Activated CD4-positive, alpha-beta T cell treated with anti-CD3 and anti-CD28 coated beads, Interleukin-2, amount 50 U/mL, for 24 hours (primary cell): ENCODE results near the gene TUBG2.
"Not testable (repeated sequence)": the region's sequence is repeated elsewhere in the genome, so short reads cannot be mapped to it uniquely, and the experiment has no call there.

Experiments used
- DNase-seq, 2 donors: peaks; one replicate each; pipeline ENCODE4 v3.0.0-alpha.2; 2020; ENCODE audit warnings: low read depth in 1 of 2, low spot score in 1 of 2

Gene TUBG2

DNA sequence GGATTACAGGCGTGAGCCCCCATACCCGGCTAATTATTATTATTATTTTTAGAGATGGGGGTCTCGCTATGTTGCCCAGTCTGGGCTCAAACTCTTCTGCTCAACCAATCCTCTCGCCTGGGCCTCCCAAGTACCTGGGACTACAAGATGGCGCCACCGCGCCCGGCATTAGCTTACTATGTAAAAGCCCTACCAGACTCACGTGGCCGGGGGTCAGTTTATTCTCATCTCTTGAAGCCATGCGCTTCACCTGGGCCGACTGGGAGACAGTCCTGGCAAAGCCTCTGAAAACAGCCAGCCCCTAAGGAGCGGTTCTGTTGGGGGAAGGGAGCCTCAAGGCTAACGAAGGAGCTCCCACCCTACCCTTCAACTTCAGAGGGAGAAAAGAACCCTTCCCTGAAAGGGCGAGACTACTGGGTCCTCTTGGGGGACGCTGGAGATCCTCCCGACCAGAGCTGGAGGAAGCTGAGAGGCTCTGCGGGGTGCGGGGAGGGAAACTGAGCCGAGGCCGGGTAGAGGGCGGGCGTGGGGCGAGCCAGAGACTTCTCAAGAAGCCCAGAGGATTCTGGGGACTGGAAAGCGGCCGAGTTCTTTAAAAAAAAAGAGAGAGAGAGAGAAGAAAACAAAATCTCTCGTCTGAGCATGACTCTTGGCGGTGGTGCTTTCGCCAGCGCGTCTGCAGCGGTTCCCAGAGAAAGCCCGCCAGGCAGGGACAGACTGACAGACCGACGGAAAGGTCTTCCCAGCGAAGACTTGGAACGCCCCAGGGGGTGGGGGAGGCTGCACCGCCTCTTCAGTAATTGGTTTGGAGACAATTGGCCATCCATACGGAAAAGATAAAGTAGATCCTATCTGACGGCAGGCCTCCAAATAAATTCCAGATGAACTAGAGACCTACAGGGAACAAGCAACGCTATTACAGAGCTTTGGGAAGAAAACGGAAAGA lies 5.6 kb upstream of the TUBG2 start:
- no peak for DNase-seq

DNA sequence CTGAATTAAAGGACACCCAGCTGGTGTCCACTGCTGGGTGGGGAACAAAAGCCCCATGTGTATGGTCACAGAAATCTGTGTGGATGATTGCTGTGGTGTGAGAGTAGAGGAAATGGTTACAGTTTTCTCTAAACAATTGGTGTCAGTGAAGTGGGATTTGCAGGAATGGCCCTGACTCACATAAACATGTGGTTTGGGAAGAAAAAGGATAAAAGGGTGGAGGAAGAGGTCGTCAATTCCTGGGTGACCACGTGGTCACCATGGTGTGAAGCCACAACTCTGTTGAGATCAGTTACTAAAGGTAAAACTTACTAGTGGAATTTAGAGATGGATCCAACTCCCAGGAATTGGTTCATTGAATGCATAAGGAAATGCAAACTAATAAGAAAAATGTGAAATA lies 3.6 kb upstream of the TUBG2 start:
- DNase-seq, result no peak

DNA sequence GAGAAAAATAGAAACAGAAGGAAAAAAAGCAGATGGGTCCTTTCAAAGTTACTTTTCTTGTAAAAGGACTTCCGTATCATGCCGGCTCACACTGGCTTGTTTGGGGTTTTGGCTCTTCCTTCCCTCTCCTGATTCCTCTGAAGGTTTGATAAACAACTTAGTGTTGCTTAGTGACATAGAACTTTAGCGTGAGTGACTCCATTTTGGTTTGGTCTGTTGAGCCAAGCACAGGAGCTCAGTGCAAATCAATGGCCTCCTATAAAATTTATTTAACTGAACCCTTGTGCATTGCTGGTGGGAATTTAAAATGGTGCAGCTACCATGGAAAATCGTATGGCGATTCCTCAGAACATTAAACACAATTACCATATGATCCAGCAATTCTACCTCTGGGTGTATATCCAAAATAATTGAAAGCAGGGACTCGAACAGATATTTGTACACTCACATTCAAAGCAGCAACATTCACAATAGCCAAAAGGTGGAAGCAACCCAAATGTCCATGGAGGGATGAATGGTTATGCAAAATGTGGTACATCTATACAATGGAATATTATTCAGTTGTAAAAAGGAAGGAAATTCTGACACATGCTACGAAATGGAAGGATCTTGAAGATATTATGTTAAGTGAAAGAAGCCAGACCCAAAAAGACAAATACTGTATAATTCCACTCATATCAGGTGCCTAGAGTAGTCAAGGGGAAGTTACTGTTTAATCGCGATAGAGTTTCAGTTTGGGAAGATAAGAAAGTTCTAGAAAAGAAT lies 1.1 kb upstream of the TUBG2 start:
- no peak for DNase-seq

DNA sequence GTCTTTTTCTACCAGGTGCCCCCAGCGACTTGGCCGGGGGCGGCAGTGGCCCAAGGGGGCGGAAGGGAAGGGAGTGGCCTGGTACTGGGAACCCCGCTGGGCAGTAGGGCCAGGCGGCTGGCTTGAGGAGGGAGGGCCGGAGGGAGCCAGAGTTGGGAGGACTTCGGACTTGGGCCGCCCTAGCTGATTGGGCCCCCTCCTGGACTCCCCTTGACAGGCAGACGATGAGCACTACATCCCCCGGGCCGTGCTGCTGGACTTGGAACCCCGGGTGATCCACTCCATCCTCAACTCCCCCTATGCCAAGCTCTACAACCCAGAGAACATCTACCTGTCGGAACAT lies 819 bp downstream of the TUBG2 start:
- DNase-seq, result not testable (repeated sequence)

DNA sequence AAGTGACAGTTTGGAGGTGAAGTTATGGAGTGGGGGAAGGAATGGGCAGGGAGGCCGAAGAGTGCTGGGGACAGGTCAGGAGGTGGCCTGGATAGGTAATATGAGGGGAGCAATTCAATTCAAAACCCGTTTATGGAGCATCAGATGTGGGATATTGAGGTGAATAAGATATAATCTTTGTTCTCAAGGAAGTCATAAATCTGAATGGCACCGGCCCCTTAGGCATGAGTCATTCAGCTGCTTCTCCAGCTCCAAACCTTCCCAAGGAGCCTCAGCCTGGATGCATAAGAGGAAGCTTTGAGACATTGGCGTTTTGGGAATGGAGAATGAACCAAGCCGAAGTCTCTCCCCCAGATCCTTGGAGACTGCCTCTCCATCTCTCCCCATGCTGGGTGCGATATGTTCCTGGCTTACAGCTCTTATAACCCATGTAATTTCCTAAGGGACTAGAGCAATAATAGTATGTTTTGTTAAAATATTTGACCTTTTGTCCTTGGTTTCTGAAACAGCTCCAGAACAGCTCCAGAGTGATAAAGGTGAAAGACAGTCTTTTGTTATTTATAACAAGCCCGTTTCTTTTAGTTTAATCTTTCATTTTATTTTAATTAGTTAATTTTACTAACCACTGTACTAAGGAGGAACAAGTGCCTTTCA lies 1.7 kb downstream of the TUBG2 start:
- no peak for DNase-seq

DNA sequence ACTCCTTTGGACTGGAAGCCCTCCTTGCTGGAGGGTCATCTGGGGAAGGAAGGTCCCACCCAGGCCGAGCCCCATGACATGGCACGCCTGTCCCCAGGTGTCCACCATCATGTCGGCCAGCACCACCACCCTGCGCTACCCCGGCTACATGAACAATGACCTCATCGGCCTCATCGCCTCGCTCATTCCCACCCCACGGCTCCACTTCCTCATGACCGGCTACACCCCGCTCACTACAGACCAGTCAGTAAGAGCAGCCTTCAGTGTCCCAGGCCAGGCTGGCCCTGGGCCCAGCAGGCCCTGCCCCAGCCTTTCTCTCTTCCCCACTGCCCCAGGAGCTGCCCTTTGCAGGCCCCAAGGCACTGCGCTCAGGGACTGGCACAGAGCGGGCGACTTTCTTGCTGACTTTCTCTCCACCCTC lies 6.5 kb downstream of the TUBG2 start:
- DNase-seq, result no peak

DNA sequence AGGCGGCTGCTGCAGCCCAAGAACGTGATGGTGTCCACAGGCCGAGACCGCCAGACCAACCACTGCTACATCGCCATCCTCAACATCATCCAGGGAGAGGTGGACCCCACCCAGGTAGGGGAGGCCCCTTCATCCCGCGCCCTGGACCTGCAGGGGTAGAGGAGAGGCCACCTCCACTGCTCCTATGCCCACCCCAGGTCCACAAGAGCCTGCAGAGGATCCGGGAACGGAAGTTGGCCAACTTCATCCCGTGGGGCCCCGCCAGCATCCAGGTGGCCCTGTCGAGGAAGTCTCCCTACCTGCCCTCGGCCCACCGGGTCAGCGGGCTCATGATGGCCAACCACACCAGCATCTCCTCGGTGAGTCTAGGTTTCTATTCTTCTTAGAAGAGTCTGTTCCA lies 7.0 kb downstream of the TUBG2 start:
- DNase-seq, result not testable (repeated sequence)

DNA sequence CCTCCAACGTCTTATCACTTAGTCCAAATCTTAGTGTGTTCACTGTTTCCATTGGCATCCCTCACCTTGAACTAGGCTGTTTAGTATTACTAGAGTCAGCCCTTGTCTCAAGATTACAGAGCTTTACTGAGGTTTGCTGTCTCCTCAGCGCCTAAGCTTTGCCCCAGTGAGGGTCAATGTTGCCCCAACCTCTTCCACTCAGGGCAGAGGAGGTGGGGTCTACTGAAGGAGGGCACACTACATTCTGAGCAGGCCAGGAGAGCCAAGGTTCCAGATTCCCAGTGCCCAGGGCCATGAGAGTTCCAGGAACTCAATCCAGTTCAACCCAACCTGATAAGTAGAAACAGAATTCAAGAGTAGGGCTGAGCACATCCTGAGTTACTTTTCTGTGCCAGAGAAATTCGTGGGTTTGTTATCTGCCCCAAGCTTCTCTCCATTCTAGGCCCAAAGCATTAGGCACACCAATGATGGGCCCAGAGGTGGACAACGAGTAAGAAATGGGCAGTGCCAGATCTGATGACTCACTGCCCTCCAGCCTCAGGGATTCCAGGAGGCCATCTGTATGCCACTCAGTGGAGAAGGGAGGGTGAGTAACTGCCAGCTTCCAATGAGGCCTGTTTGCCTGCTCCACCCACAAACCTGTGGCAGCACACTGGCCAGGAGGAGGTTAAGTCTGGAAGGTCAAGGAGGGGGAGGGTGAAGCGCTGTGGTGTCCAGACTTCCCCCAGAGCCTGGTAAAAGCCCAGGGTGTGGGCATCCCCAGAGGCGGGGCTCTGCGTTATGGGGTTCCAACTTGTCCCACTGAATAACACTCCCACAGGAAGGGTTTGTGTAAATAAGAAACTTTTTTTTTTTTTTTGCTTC lies 8.2 kb downstream of the TUBG2 start:
- no peak for DNase-seq

DNA sequence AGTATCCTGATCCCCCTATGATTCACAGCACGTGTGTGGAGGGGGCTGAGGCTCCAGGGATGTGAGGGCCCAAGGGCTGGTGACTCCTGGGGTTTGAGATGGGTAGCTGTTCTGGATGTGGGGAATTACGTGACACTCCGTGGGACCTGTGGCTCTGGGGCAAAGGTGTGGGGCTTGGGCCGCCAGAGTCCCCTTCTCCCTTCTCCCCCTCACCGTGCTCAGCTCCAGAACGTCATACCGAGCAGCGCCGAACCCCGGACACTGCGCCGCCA lies 10.6 kb downstream of the TUBG2 start:
- DNase-seq, result no peak

DNA sequence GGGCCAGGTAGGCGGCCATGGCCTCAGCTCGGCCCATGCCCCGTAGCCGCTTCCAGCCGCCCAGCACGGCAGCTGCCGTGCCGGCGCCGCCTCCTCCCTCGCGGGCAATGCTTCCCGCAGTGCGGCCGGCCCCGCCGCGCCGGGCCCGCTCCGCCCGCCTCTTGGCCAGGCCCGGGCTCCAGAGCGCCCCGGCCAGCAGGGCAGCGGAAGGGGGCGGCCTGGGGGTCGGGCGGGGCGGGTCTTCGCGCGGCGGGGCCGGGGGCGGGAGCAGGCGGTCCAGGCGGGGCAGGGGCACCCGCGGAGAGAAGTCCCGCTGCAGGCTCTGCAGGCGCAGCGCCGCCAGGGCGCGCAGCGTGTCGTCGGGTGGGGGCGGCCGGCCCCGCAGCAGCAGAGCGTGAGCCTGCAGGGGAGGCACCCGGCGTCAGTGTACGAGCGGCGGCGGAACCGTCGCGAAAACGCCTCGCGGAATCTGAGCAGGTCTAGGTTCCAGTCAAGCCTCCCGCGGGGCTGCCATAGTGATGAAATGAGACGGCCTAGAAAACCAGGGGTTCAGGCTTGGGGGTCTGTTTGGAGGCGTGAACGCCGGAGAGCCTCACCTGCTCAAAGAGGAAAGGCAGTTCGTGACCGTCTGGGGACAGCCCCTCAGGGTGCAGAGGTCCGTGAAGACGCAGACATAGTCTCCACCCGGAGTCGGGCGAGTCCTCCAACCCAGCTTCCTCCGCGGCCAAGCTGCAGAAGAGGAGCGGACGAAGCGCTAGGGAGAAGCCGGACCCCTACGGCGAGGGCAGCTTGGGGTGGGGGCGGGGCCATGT lies 11.1 kb downstream of the TUBG2 start:
- no peak for DNase-seq

DNA sequence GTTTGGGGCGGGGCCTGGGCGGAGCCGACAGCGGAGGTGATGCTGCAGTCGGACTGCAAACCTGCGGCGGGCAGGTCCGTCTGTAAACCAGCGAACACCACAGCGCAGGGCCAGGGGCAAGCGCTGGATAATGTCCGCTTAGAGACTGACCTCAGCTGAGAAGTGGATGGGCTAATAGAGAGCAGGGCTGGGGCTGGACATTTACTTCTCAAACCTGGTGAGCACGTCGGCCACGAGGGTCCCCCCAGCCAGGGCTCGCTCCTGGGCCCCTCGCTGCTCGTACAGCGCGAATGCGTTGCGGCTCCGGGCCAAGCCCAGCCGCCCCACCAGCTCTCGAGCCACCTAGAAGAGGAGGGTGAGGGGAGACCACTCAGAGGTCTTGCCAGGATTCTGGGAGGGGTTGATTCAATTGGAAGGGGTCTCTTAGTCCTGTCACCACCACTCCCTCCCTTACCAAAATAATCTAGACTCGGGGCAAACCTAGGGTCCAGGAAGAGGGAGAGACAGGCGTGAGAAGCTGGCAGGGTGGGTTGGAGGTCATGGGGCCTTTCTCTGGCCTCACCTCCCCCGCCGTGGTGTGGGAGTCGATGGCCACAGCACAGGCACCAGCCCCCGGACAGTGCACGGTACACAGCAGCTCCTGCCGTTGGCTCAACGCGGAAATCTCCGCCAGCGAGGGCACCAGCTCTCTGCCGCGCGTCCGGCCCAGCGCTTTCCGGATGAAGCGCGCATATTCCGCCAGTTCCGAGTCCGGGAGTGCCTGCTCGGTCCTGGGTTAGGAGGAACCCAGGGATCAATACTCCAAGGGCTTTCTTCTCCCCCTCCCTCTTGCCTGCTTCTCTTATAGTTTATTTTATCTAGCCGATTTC lies 11.9 kb downstream of the TUBG2 start:
- DNase-seq, result no peak

DNA sequence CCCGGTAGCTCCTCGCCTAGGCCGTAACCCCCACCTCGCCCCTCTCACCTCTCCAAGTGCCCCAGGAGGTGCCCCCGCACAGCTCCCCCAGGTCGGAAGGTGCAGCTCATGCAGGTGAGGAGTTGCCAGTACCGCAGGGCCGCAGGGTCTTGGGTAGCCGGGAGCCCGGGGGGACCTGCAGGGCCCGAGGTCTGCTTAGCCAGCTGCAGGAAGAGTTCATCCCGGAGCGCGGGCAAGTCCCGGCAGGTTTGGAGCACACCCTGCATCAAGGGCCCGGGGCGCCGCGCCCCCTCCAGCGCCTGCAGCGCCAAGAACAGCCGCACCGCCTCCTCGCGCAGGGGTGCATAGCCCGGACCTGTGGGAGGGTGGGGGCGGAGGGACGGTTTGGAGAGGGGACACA lies 13.0 kb downstream of the TUBG2 start:
- no peak for DNase-seq

DNA sequence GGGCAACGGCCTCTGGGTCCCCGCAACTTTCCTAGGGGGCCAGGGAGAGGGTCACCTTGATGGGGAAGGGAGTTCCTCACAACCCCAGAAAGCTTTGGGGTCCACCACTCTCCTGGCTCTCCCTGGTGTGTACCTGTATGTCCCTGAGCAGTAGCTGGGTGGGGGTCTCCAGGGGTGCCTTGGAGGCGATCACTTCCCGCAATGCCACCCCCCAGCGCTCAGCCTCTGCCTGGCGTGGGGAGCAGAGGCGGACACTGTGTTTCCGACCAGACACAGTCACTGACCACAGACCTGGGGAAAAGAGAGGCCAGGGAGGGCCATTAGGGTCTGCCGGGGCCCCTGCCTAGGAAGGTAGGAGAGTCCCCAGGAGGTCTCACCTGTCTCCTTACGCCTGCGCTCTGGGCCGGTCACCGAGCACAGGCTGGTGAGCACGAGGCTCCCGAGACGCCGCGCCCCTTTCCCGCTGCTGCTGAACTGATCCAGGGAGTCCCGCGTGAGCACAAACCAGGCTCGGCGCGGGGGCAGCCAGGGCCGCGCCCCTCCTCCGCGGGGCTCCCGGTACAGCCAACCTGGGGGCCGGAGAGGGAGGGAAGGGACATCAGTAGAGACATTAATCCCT lies 14.3 kb downstream of the TUBG2 start:
- no peak for DNase-seq

DNA sequence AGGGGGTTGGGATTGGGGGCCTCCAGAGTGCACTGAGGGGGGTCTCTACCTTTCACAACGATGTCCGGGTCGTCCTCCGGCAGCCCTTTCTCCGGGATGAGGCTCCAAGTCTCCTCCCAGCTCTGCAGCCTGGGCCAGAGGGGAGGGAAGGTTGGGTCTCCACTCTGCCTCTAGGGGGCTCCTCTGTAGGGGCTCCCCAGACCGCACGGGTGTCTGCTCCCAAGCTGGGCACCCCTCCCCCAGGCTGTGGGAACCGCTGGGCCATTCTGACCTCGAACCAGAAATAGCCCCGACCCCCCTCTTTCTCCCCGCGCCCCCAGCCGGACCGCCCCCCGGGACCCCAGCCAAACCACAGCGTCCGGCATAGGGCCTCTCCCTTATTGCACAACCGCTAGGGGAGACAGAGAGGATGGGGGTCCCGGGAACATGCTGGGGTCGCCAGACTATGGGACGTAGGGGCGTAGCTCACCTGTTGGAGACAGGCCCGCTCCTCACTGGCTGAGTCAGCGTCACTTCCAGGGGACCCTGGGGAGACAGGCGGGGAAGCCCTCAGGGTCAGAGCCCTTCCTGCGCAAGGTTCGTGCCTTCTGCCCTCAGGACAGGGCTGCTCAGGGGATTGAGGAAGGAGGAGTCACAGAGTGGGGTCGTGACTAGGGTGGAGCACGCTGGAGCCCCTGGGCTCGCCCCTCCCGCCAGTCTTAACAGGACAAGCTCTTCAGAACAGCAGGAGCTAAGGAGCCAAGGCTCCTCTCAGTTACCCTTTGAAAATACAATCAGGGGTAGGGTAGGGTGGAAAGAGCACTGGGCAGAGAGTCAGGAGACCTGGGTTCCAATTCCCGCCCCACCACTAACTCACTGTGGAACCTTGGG lies 15.0 kb downstream of the TUBG2 start:
- DNase-seq, result no peak

DNA sequence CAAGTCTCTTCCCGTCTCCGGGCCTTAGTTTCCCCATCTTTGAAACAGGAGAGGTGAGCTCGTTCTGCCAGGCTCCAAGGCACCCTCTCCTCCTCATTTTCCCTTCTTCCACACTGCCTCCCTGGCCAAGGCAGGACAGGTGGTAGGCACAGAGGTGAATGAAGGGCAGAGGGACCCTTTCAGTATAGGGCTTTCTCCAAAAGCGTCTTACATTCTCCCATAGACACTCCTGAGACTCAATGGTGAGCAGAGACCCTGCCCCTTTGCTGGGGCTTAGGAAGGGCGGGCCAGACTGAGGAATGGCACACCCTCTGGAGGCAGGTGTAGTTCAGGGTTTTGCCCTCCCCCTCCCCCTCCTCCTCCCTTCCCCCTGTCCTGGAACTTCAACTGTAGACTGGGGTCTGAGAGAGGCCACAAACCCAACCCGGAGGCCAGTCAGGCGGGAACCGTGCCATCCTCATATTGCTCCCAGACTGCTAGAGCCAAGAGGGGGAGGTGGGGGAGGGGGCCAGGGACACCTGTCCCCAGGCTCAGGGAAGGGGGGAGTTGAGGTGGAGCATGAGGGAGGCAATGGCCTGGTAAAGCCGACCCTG lies 15.8 kb downstream of the TUBG2 start:
- DNase-seq, result no peak

DNA sequence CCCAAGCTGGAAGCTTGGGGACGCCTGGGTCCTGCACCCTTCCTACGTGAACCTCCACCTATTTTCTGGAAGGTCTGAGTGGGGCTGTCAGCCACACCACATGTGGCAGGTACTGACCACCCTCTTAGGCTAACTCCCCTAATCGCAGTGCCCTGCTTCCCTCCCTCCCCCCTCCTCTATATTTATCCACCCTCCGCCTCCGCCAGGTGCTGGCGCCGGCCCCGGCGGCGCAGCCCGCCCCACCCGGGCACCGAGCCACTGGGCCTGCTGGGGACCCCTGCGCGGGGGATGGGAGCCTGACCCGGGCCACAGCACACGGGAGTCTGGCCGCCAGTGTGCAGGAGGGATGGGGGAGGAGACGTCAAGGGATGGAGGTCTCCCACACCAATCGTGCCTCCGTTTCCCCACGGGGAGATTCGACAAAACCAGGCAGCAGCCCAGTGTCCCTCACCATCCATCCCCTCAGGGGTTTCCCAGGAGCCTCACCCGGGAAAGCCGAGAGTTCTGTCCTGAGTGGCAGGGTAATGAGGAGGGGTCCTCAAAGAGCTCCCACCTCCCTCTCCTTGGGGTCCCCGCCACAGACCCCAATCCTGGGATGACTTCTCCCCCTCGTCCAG lies 16.4 kb downstream of the TUBG2 start:
- DNase-seq, result no peak

DNA sequence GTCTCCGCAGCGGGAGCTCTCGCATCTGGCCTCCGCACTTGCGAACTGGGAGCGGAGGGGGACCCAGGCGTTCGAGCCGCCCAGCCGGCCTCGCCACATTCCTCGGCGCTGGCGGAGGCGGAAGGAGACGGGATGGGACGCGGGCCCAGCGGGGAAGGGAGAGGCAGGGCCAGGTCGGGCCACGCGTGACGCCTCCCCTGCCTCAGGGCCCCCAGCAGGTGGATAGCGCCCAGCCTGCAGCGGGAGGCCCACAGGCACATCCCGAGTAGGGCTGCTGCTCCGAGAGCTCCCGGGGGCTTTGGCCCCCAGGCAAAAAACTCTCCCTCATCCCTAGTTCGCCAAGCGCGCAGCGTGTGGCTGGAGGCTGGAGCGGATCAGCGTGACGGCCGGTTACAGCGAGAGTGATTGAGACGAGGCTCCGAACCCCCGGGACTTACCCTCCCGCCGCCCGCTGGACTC lies 16.9 kb downstream of the TUBG2 start:
- DNase-seq, result no peak
